GM19099 (cell line): Measurements from ENCODE around the gene ZNF616.
A peak's percentile ranks its signal among the peaks of the same experiment; 100 is the strongest.

Experiments used
- POLR2A ChIP-seq: IDR thresholded peaks from 3 replicates; pipeline ENCODE4 v1.6.1; 2011; ENCODE audit warnings: low read depth; ENCODE audit not compliant: insufficient read length; ENCODE audit errors: extremely low read depth

ZNF616 gene

GRCh38 chr19:52138983-52139251 lies 821 bp downstream of the ZNF616 start:
- TF ChIP-seq POLR2A, result no peak

- TF ChIP-seq POLR2A, result no peak
These were observed 1.3 kb downstream of the ZNF616 start for GRCh38 chr19:52138278-52138982.

GRCh38 chr19:52120286-52120685 lies 19.5 kb downstream of the ZNF616 start:
- no peak for TF ChIP-seq POLR2A

DNA sequence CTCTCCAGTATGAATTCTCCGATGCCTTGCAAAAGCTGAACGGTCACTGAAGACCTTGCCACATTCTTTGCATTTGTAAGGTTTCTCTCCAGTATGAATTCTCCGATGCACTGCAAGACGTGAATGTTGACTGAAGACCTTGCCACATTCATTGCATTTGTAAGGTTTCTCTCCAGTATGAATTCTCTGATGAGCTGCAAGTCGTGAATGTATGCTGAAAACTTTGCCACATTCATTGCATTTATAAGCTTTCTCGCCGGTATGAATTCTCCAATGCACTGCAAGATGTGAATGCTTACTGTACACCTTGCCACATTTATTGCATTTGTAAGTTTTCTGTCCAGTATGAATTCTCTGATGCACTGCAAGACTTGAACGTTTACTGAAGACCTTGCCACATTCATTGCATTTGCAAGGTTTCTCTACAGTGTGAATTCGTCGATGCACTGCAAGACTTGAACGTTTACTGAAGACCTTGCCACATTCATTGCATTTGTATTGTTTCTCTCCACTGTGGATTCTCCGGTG lies 24.1 kb downstream of the ZNF616 start:
- no peak for TF ChIP-seq POLR2A

DNA sequence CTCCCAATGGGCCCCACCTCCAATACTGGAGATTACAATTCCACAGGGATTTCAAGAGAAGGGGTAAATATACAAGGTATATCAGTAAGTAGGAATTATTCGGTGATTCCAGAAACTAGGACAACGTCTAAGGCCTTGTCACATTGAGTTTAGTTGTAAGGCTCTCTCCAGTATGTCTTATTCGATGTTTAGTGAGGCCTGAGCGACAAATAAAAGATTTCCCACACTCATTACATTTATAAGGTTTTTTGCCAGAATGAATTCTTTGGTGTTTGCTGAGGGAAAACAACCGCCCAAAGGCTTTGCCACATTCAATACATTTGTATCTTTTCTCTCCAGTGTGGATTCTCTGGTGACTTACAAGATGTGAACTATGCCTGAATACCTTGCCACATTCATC lies 25.0 kb downstream of the ZNF616 start:
- no peak for TF ChIP-seq POLR2A

DNA sequence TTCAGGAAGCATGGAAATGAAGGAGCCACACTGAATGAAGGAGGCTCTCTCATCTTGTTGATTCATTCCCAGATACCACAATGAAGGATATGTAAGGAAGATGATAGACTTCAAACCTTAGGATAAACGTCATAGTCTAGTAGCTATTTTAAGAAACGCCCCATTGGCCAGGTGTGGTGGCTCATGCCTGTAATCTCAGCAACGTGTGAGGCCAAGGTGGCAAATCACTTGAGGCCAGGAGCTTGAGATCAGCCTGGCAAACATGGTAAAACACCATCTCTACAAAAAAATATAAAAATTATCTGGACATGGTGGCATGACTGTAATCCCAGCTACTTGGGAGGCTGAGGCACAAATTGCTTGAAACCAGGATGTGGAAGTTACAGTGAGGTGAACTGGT lies 27.1 kb downstream of the ZNF616 start:
- no peak for TF ChIP-seq POLR2A

GRCh38 chr19:52110780-52111179 lies 29.0 kb downstream of the ZNF616 start:
- no peak for TF ChIP-seq POLR2A

- no peak for TF ChIP-seq POLR2A
These were observed 37.0 kb downstream of the ZNF616 start for GRCh38 chr19:52102782-52103181.

DNA sequence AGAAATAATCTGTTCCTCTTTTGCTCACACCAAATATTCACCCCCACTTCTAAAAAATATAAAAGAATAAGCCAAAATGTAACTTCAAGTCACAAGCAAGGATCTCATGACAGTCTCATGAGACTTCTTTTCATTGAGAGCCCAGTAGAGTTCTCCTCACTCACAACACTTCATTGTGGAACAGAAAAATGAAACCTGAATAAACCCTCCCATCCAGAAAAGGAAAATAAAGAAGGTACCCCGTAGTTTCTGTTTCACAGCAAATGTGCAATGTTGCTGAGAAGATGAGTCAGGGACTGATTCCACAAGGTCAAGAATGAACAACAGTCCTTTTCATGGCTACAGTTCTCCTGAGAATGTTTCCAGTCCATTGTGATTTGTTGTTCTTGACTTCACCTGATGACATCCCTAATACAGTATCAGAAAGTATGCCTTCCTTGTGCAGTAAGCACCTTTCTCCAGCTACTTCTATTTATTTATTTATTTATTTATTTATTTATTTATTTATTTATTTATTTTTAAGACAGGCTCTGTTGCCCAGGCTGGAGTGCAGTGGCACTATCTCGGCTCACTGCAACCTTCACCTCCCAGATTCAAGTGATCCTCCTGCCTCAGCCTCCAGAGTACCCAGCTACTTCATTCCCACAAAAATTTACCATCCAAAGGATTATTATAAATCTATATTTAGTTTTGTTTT lies 37.7 kb downstream of the ZNF616 start:
- TF ChIP-seq POLR2A, result no peak

GRCh38 chr19:52099497-52100138 lies 40.1 kb downstream of the ZNF616 start:
- TF ChIP-seq POLR2A, result no peak

DNA sequence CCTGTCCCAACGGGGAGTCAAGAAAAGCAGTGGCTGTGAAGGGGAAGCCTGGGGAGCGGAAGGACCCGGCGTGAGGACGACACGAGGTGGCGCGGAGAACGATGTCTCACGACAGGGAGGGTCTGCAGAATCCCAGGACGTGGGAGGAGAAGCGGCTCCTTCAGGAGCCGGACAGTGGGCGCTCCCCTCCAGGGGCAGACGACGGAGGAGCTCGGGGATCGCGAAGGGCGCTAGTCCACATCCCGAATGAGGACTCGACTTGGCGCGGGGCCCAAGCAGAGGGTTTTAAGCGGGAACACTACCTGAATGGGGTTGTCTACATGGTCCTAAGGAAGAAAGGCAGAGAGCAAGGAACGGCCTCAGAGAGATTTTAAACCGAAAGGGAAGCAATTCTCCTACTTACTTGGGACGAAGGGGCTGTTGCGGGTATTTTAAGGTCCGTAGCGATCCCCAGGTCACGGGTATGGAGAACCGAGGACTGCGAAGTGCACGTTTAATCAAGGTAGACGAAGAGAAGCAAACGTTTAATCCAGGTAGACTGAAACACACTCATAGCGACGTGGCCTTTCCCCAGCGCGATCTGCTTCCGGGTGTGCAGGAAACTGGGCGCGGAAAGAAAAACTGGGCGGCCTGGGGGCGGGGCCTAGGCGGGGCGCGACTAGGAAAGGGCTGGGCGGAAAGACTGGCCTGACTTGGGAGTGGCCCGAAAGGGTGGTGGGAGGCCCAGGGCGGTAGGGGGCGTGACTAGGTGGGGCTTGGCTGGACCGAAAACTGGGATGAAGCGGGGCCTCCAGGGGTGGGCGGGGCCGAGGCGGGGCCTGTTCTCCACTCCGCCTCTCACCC lies 44.3 kb downstream of the ZNF616 start, which contains the start of gene ZNF841:
Gene ZNF841, minus strand, starts transcription at position 594 of the 843 bp plus-strand sequence. CDS start 10,964 bp downstream, outside the sequence.
- peak; percentile 79 for TF ChIP-seq POLR2A

- TF ChIP-seq POLR2A, result no peak
These were observed 45.1 kb downstream of the ZNF616 start for GRCh38 chr19:52094526-52095130.

- no peak for TF ChIP-seq POLR2A
These were observed 53.3 kb downstream of the ZNF616 start for GRCh38 chr19:52086481-52086880.

DNA sequence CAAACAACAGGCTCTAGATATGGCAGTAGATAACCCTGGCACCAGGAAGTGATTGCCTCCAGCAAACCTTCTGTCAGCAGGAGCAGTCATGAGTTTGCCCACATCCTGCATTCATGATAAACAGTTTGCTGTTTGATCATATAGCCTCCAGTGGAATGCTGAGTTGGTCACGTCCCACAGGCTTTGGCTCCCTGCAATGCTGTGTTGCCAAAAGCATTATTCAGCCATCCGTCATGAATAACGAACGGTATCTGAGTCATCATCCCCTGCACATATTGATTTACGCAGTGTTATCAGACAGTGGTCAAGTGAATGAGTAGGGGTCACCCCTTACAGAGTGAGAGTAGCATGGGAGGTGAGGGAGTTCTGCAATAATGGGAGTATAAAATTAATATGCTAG lies 69.2 kb downstream of the ZNF616 start:
- TF ChIP-seq POLR2A, result no peak
